Measurements from ENCODE around the gene SMS.

The SMS gene

GRCh38 chrX:21940356-21940829 is at the start of gene SMS:
Gene SMS (plus strand): TSS chrX:21940709. CDS start chrX:21940825, 116 bp downstream.
- DNase-seq (ENCODE audit: low read depth) = peak; percentile 68

GRCh38 chrX:21905313-21905712 is 35.2 kb upstream of the SMS start:
- DNase-seq (ENCODE audit: low read depth) = no peak

- no peak for DNase-seq (ENCODE audit: low read depth)
These were observed 34.6 kb upstream of the SMS start for GRCh38 chrX:21905953-21906352.

GRCh38 chrX:21907260-21907659 is 33.2 kb upstream of the SMS start:
- DNase-seq (ENCODE audit: low read depth) = no peak

- DNase-seq (ENCODE audit: low read depth) = no peak
These were observed 29.0 kb upstream of the SMS start for GRCh38 chrX:21911481-21911880.

- DNase-seq (ENCODE audit: low read depth) = no peak
These were observed 28.3 kb upstream of the SMS start for GRCh38 chrX:21912220-21912619.

GRCh38 chrX:21912989-21913388 is 27.5 kb upstream of the SMS start:
- no peak for DNase-seq (ENCODE audit: low read depth)

- no peak for DNase-seq (ENCODE audit: low read depth)
These were observed 14.4 kb upstream of the SMS start for GRCh38 chrX:21926116-21926515.

- DNase-seq (ENCODE audit: low read depth) = peak; percentile 85
These were observed 13.8 kb upstream of the SMS start for GRCh38 chrX:21926527-21927278.

- no peak for DNase-seq (ENCODE audit: low read depth)
These were observed 11.3 kb upstream of the SMS start for GRCh38 chrX:21929209-21929608.

- DNase-seq (ENCODE audit: low read depth) = no peak
These were observed 9.5 kb upstream of the SMS start for GRCh38 chrX:21930986-21931385.

GRCh38 chrX:21932292-21933002 is 8.1 kb upstream of the SMS start:
- peak; percentile 78 for DNase-seq (ENCODE audit: low read depth)

- no peak for DNase-seq (ENCODE audit: low read depth)
These were observed 7.4 kb upstream of the SMS start for GRCh38 chrX:21933077-21933476.

GRCh38 chrX:21934414-21934813 is 6.1 kb upstream of the SMS start:
- DNase-seq (ENCODE audit: low read depth) = no peak

GRCh38 chrX:21939906-21940305 is 603 bp upstream of the SMS start:
- DNase-seq (ENCODE audit: low read depth) = no peak

- peak; percentile 46 for DNase-seq (ENCODE audit: low read depth)
These were observed 3.1 kb downstream of the SMS start for GRCh38 chrX:21943460-21944135.

GRCh38 chrX:21944136-21944615 is 3.7 kb downstream of the SMS start:
- DNase-seq (ENCODE audit: low read depth) = no peak

- DNase-seq (ENCODE audit: low read depth) = no peak
These were observed 6.6 kb downstream of the SMS start for GRCh38 chrX:21946925-21947641.

GRCh38 chrX:21947671-21948070 is 7.2 kb downstream of the SMS start:
- no peak for DNase-seq (ENCODE audit: low read depth)

- DNase-seq (ENCODE audit: low read depth) = no peak
These were observed 8.5 kb downstream of the SMS start for GRCh38 chrX:21948897-21949578.

- DNase-seq (ENCODE audit: low read depth) = no peak
These were observed 9.2 kb downstream of the SMS start for GRCh38 chrX:21949689-21950088.
